T-cell (primary cell): ENCODE measurements around the gene NECTIN3. TPM values are rescaled to one million over a fixed set of nuclear protein-coding genes. Genes with fewer than 3 reads are reported as not detected.

Experiments used
- ATAC-seq, 4 experiments: fragments of 200-7000 bp in 3 of 4; fragments of 150-1000 bp in 1 of 4; cut with Tn5 transposase; replicated peaks in 1 of 4; 1 replicate in 3 of 4; 2 replicates in 1 of 4; pipeline ENCODE4 v1.10.0; 2021; ENCODE audit warnings: moderate library complexity in 3 of 4, mild to moderate bottlenecking in 2 of 4, moderate number of reproducible peaks in 1 of 4
- CTCF ChIA-PET, 2 donors: fragments of 300-600 bp; sonication (Branson Sonifier 250); formaldehyde crosslinking; loops; one replicate each; lab custom pipeline; 2022; ENCODE audit warnings: antibody characterized with exemption in 2 of 2; lab: Charles Lee
- POLR2A ChIA-PET, 2 donors: fragments of 300-600 bp; sonication (Branson Sonifier 250); formaldehyde crosslinking; loops; one replicate each; lab custom pipeline; 2022; ENCODE audit warnings: antibody characterized with exemption in 2 of 2; lab: Charles Lee
- DNase-seq, 35 experiments: peaks; one replicate each; pipeline versions ENCODE4 v3.0.0 to v3.0.0-alpha.2; 2013 to 2023
- H3K27ac ChIP-seq: one replicate; pipeline ENCODE4 v1.5.1; 2013; ENCODE audit warnings: low read length
- H3K27me3 ChIP-seq, 2 experiments: replicated peaks in 1 of 2; 1 replicate in 1 of 2; 2 replicates in 1 of 2; pipeline versions ENCODE4 v1.6.1 to v1.7.0; 2013; ENCODE audit warnings: low read length in 1 of 2, mixed read lengths in 1 of 2; ENCODE audit not compliant: control insufficient read depth in 2 of 2, insufficient read depth in 2 of 2; ENCODE audit errors: extremely low read depth in 1 of 2
- H3K36me3 ChIP-seq, 2 donors: 1 replicate in 1 of 2; 2 replicates in 1 of 2; pipeline versions ENCODE4 v1.6.1 to v1.7.0; 2013; ENCODE audit warnings: low read length in 1 of 2; ENCODE audit not compliant: control insufficient read depth in 2 of 2, insufficient read depth in 1 of 2; ENCODE audit errors: extremely low read depth in 1 of 2
- H3K4me1 ChIP-seq, 2 experiments: 1 replicate in 1 of 2; 2 replicates in 1 of 2; pipeline versions ENCODE4 v1.6.1 to v1.7.0; 2013; ENCODE audit warnings: low read length in 2 of 2, mixed read lengths in 1 of 2; ENCODE audit not compliant: insufficient read depth in 2 of 2, control insufficient read depth in 1 of 2; ENCODE audit errors: extremely low read depth in 1 of 2
- H3K4me3 ChIP-seq, 2 donors: 1 replicate in 1 of 2; 2 replicates in 1 of 2; pipeline versions ENCODE4 v1.5.1 to v1.7.0; 2013; ENCODE audit warnings: mild to moderate bottlenecking in 2 of 2, low read length in 1 of 2, moderate library complexity in 1 of 2; ENCODE audit not compliant: control insufficient read depth in 1 of 2; ENCODE audit errors: extremely low read depth in 1 of 2
- H3K9me3 ChIP-seq: 2 replicates; pipeline ENCODE4 v1.7.0; 2013
- H3K27ac Mint-ChIP-seq, 2 donors: one replicate each; pipeline ENCODE4 v1.8.0; 2020 to 2021; ENCODE audit warnings: mild to moderate bottlenecking in 2 of 2, mixed read lengths in 2 of 2
- H3K27me3 Mint-ChIP-seq, 2 donors: one replicate each; pipeline ENCODE4 v1.8.0; 2021 to 2022; ENCODE audit warnings: mixed read lengths in 2 of 2
- H3K36me3 Mint-ChIP-seq: one replicate; pipeline ENCODE4 v1.8.0; 2021; ENCODE audit warnings: mixed read lengths
- H3K4me1 Mint-ChIP-seq, 3 donors: one replicate each; pipeline ENCODE4 v1.8.0; 2020 to 2022; ENCODE audit warnings: mixed read lengths in 3 of 3, mild to moderate bottlenecking in 1 of 3
- H3K4me3 Mint-ChIP-seq, 3 donors: one replicate each; pipeline ENCODE4 v1.8.0; 2020 to 2022; ENCODE audit warnings: mild to moderate bottlenecking in 3 of 3, mixed read lengths in 3 of 3, moderate library complexity in 3 of 3
- H3K9me3 Mint-ChIP-seq, 3 donors: one replicate each; pipeline ENCODE4 v1.8.0; 2020 to 2022; ENCODE audit warnings: mixed read lengths in 3 of 3
- WGBS: methylation state at CpG from one replicate; pipeline ENCODE4 v1.1.5; 2013; ENCODE audit warnings: missing lambda C conversion rate; ENCODE audit not compliant: insufficient coverage; 5-methylcytosine and 5-hydroxymethylcytosine counted together
- total RNA-seq, 35 experiments: library from RNA in 6 of 35; stranded (reverse) in 6 of 35; fragments of 120-200 nt in 1 of 35; gene quantifications; one replicate each; pipeline versions ENCODE4 v1.2.1 to v1.2.4 and lab custom pipeline; 2013 to 2026

Gene NECTIN3
- total RNA-seq, result 10 to 100 TPM in 1 of 5 donors, 1 to 10 TPM in 4; 6.7 to 11.3 (median 8.4) TPM
- total RNA-seq (2013), result 9.0 TPM
- total RNA-seq (lab: John Stamatoyannopoulos, UW), result 7.7 to 27.5 (median 15.0) reads per million in 29 experiments

DNA sequence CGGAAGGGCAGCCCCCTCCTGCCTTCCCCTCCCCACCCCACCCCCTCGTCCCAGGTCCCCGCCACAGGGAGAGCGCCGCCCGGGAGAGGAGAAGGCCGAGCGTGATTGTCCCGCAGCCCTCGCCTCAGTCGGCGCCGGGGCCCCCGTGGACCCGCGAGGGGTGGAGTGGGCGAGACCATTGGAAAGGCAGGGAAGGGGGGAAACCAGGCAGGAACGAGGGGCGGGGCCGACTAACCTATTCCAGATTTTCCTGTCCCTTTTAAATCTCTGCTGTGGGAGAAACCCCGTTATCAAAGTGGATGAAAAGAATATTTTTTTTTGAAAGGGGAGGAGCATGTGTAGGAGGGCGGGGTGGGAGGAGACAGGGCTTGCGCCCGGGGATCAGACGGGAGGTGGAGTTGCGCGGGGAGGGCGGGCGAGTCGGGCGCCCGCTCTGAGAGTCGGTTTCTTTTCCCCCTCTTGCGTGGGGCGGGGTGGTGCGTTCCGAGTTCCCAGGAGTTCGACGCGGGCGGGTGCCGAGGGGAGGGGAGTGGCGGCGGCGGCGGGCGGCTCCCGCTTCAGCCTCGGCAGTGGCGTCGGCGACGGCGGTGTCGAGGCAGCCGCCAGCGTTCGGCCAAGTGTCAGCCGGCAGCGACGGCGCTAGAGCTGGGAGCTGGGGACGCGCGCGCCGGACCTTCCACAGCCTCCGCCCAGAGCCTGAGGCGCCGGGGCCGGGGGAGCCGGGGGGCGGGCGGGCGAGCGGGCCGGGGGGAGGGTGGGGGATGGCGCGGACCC lies at the start of gene NECTIN3:
TSS of gene NECTIN3 (plus strand) at position 560 of the 774 bp plus-strand sequence. CDS start at position 762, 202 bp downstream.
- Mint-ChIP-seq H3K4me1 (peaks cover 33 to 44% (median 43%) of the 10 kb centered on the region in 3 donors), H3K36me3 (no peaks in the 10 kb centered on the region), H3K9me3 (no peaks in the 10 kb centered on the region), H3K4me3 (peak within 1 kb of the TSS; percentile 90 to 99 (median 94)), H3K27me3 (peaks cover 23 to 28% of the 10 kb centered on the region in 2 donors), H3K27ac (peak within 1 kb of the TSS; percentile 76 to 83)
- H3K27ac ChIP-seq, result peak within 1 kb of the TSS; percentile 68
- peaks cover 9 to 20% of the 10 kb centered on the region in 2 experiments for H3K4me1 ChIP-seq
- ATAC-seq (peak; percentile 87 to 93 (median 92)), DNase-seq (peak; percentile 61 to 91 (median 81))
- CTCF ChIA-PET, result interaction anchor here in 1 of 2 donors (1.1 kb wide), 1 partner anchor 9 kb away, joined by 5 read pairs; no protein-coding TSS in a partner anchor
- H3K36me3 ChIP-seq, result no peaks in the 10 kb centered on the region
- peak within 1 kb of the TSS; percentile 75 to 85 for H3K4me3 ChIP-seq
- 1% methylated on average over 34 of the region's 79 CpGs for WGBS
- no peaks in the 10 kb centered on the region for H3K9me3 ChIP-seq
- POLR2A ChIA-PET, result no interaction called here
- H3K27me3 ChIP-seq, result peaks cover 5 to 9% of the 10 kb centered on the region in 2 experiments

- Histone ChIP-seq H3K36me3 (no peaks in the 10 kb centered on the region), H3K27me3 (peaks cover 0 to 3% of the 10 kb centered on the region in 2 experiments), H3K9me3 (no peaks in the 10 kb centered on the region), H3K4me1 (no peaks in the 10 kb centered on the region), H3K4me3 (no peak overlapping the region), H3K27ac (no peak overlapping the region)
- no peaks in the 10 kb centered on the region for H3K9me3 Mint-ChIP-seq
- no peaks in the 10 kb centered on the region for H3K4me1 Mint-ChIP-seq
- peaks cover 0 to 5% of the 10 kb centered on the region in 2 donors for H3K27me3 Mint-ChIP-seq
- POLR2A ChIA-PET, result no interaction called here
- no peak overlapping the region for H3K4me3 Mint-ChIP-seq
- DNase-seq (no peak), ATAC-seq (no peak)
- no peaks in the 10 kb centered on the region for H3K36me3 Mint-ChIP-seq
- CTCF ChIA-PET, result no interaction called here
- H3K27ac Mint-ChIP-seq, result no peak overlapping the region
- no CpG with 5 or more reads among the region's 1 CpG for WGBS
Observed at GRCh38 chr3:111027868-111028267, 43.7 kb upstream of the NECTIN3 start.

DNA sequence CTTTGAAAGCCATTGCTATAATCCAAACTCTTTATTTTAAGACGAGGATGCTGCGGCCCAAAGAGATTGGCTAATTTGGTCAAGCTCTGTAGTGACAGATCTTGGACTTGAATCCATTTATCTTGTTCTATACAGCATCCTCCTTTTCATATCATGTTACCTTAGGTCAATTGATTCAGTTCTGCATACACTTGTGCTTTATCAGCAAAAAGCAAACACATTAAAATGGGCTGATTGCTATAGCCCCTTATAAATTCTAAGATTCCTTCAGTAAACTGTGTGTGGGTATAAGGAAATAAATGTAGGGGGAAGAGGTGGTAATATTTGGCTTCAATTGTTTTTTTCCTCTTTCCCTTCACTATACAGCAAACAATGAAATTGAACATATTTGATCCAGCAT lies 40.1 kb upstream of the NECTIN3 start:
- Mint-ChIP-seq H3K27ac (no peak overlapping the region), H3K27me3 (peaks cover 0 to 5% of the 10 kb centered on the region in 2 donors), H3K4me1 (no peaks in the 10 kb centered on the region), H3K36me3 (peaks cover 3% of the 10 kb centered on the region), H3K9me3 (peaks cover 2 to 6% (median 3%) of the 10 kb centered on the region in 3 donors), H3K4me3 (no peak overlapping the region)
- Histone ChIP-seq H3K27ac (no peak overlapping the region), H3K9me3 (no peaks in the 10 kb centered on the region), H3K27me3 (peaks cover 0 to 8% of the 10 kb centered on the region in 2 experiments), H3K36me3 (no peaks in the 10 kb centered on the region), H3K4me3 (no peak overlapping the region), H3K4me1 (no peaks in the 10 kb centered on the region)
- ChIA-PET POLR2A (no interaction called here), CTCF (interaction anchor here in 1 of 2 donors (1.0 kb wide), 1 partner anchor 16 kb away, joined by 3 read pairs; no protein-coding TSS in a partner anchor)
- WGBS, result 83% methylated on average over 2 of the region's 2 CpGs
- ATAC-seq (no peak), DNase-seq (no peak)

- no peak overlapping the region for H3K4me3 ChIP-seq
- no peak overlapping the region for H3K4me3 Mint-ChIP-seq
Observed at GRCh38 chr3:111032677-111033076, 38.9 kb upstream of the NECTIN3 start.

GRCh38 chr3:111033470-111034050 lies 38.1 kb upstream of the NECTIN3 start:
- Histone ChIP-seq H3K9me3 (no peaks in the 10 kb centered on the region), H3K27me3 (peaks cover 0 to 8% of the 10 kb centered on the region in 2 experiments), H3K4me3 (no peak overlapping the region), H3K27ac (no peak overlapping the region), H3K4me1 (no peaks in the 10 kb centered on the region), H3K36me3 (no peaks in the 10 kb centered on the region)
- H3K9me3 Mint-ChIP-seq, result peaks cover 10 to 25% (median 12%) of the 10 kb centered on the region in 3 donors
- no peak overlapping the region for H3K27ac Mint-ChIP-seq
- H3K36me3 Mint-ChIP-seq, result peaks cover 4% of the 10 kb centered on the region
- no peak overlapping the region for H3K4me3 Mint-ChIP-seq
- ChIA-PET CTCF (interaction anchor here in 1 of 2 donors (0.6 to 0.7 kb wide), 2 partner anchors 131 to 717 kb away, joined by 3 read pairs; no protein-coding TSS in a partner anchor), POLR2A (no interaction called here)
- DNase-seq (no peak), ATAC-seq (no peak)
- H3K27me3 Mint-ChIP-seq, result no peaks in the 10 kb centered on the region
- no peaks in the 10 kb centered on the region for H3K4me1 Mint-ChIP-seq
- no CpG with 5 or more reads among the region's 1 CpG for WGBS

More at GRCh38 chr3:111032677-111033076, 38.9 kb upstream of the NECTIN3 start:
- DNase-seq (no peak), ATAC-seq (no peak)
- CTCF ChIA-PET, result interaction anchor here in 1 of 2 donors (0.6 kb wide), 1 partner anchor 718 kb away, joined by 3 read pairs; no protein-coding TSS in a partner anchor
- WGBS, result no CpG with 5 or more reads among the region's 3 CpGs
- Histone ChIP-seq H3K27ac (no peak overlapping the region), H3K9me3 (no peaks in the 10 kb centered on the region), H3K27me3 (peaks cover 0 to 8% of the 10 kb centered on the region in 2 experiments), H3K36me3 (no peaks in the 10 kb centered on the region), H3K4me1 (no peaks in the 10 kb centered on the region)
- Mint-ChIP-seq H3K36me3 (peaks cover 4% of the 10 kb centered on the region), H3K27ac (no peak overlapping the region), H3K9me3 (peaks cover 10 to 17% (median 12%) of the 10 kb centered on the region in 3 donors), H3K27me3 (no peaks in the 10 kb centered on the region), H3K4me1 (no peaks in the 10 kb centered on the region)
- POLR2A ChIA-PET, result interaction anchor here in 1 of 2 donors (0.6 kb wide), 1 partner anchor 1435 kb away, joined by 3 read pairs; no protein-coding TSS in a partner anchor

DNA sequence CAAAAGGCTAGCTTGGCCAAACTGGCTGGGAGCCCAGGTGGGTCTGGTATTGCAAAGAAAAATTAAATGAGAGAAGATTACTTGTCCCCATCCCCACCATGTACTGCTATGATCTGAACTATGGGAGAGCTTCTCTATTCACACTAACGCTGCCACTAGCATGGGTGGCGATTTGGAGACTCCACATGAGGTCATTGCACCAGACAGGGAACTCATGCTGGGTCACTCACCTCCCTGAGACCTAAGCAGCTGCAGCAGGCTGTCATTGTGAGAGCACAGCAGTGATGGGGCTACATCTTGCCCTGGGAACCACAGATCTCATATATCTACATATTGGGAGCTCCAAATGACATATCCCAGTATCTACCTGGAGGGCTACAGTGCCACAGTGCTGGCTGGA lies 36.3 kb upstream of the NECTIN3 start:
- Mint-ChIP-seq H3K27ac (no peak overlapping the region), H3K4me3 (no peak overlapping the region), H3K9me3 (peaks cover 10 to 27% (median 12%) of the 10 kb centered on the region in 3 donors)

More for the DNA sequence above, 36.3 kb upstream of the NECTIN3 start:
- Histone ChIP-seq H3K4me1 (no peaks in the 10 kb centered on the region), H3K9me3 (no peaks in the 10 kb centered on the region), H3K4me3 (no peak overlapping the region), H3K36me3 (no peaks in the 10 kb centered on the region), H3K27me3 (peaks cover 0 to 8% of the 10 kb centered on the region in 2 experiments), H3K27ac (no peak overlapping the region)
- ATAC-seq (no peak), DNase-seq (no peak)
- Mint-ChIP-seq H3K36me3 (peaks cover 4% of the 10 kb centered on the region), H3K27me3 (no peaks in the 10 kb centered on the region), H3K4me1 (no peaks in the 10 kb centered on the region)
- CTCF ChIA-PET, result no interaction called here
- POLR2A ChIA-PET, result no interaction called here
- WGBS, result 62% methylated on average over 2 of the region's 2 CpGs
